ENCODE data around the gene ADAMTSL1. TPM values are rescaled to one million over a fixed set of nuclear protein-coding genes. Genes with fewer than 3 reads are reported as not detected.

The ADAMTSL1 gene
- total RNA-seq, 1 donor from 2014 or later = 7.3 TPM

GRCh38 chr9:18776836-18777820, 303.2 kb downstream of the ADAMTSL1 start:
- DNase-seq = no peak

- no peak for DNase-seq
Observed at GRCh38 chr9:18778147-18778546, 304.2 kb downstream of the ADAMTSL1 start.

GRCh38 chr9:18778846-18779245, 304.9 kb downstream of the ADAMTSL1 start:
- DNase-seq = no peak

DNA sequence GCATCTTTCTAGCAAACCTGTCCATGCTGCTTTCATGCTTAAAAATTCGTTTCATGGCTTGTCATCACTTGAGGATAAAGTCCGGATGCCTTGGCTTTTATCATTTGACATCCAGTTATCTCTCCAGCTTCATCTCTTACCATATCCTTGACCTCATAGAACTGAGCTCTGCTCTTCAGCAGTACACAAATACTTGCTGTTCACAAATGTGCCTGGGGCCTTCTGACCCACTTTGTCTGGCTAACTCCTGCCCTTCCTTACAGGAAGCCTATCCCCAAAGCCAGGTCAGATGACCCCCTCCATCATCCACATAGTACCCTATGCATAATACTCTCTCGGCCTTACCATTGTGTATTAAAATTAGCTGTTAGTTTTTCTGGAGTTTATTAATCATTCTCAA, 310.0 kb downstream of the ADAMTSL1 start:
- DNase-seq = no peak

DNA sequence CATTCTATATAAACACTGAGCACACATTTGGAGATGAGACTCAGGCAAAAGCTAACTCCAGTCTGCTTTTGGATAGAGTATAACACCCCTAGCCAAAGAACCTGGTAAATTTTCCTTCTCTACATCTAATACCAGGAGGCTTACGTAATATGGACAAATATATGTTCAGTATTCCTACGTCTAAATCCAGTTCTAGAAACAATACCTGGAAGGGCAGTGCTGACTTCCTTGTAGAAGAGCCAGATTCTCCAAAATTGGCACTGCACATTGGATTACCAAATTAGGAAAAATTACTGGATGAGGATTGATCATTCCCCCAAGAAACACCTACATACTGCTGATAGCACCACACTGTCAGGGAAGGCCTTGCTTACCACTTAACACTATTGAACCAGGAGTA, 311.7 kb downstream of the ADAMTSL1 start:
- DNase-seq = no peak

DNA sequence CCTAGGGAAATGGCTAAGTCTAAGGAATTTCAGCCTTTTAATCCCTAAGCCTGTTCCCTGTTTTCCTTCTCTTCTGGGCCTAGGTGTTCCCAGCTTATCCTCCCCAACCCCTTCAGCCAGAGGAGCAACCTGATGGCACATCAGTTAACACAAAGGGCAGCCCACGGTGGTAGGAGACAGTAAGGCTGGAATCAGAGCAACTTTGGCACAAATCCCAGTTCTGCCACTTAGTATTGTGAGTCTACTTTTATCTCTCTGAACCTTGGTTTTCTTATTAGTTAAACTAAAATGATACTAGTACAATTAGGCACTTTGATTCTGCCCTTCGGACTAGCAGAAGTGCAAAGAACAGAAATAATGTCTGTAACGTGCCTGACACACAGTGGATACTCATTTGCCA, 312.2 kb downstream of the ADAMTSL1 start:
- no peak for DNase-seq

GRCh38 chr9:18786911-18787650, 313.1 kb downstream of the ADAMTSL1 start:
- DNase-seq = no peak

GRCh38 chr9:18788256-18788655, 314.3 kb downstream of the ADAMTSL1 start:
- no peak for DNase-seq

- no peak for DNase-seq
Observed at GRCh38 chr9:18791074-18791473, 317.1 kb downstream of the ADAMTSL1 start.

DNA sequence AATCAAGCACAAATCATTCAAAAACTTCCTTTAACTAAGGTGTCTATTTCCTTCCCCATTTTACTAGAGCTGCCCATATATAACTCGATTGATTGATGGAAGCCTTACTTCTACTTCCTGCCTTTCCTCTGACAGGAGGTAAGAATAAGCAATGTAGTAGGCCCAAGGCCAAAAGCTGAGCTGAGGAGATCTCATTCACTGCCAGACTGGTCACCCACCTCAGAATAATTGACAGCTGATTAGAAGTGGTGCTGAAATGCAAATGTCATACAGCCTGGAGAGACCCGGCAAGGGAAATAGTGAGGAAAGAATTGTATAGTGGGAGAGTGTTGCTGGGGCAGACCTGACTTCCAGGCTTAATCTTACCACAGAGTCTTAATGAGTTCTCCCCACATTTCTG, 319.2 kb downstream of the ADAMTSL1 start:
- no peak for DNase-seq

DNA sequence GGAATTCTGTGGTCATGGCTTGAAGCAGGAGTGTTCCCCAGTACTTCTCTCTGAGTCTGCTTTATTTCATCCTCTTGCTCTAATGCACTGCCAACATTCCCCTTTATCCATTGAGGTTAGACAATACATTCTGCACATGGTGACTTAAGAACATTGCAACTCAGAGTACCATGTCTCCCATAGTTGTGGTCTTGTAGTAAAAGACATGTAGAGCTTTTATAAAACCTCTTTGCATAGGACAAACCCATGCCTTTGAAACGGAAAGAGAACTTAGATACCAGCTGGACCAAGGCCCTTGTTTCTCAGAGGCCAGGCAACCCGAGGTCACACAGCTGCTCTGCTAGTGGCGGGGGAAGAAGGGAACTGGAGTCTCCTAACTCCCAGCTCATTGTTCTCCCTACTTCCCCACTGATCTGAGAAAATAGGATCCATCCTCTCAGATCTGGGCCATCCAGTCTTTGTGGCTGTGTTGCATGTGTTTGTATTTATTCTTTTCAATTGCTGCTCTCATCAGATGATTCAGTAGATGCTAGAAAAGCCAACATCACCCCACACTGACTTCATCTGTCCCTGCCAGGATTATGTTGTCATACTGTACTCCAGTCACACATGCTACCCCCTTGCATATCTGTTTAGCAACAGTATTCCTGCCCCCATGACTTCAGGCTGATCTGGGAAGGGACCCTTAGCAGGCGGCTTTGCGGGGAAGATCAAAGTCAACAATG, 322.2 kb downstream of the ADAMTSL1 start:
- DNase-seq = peak; percentile 1

DNA sequence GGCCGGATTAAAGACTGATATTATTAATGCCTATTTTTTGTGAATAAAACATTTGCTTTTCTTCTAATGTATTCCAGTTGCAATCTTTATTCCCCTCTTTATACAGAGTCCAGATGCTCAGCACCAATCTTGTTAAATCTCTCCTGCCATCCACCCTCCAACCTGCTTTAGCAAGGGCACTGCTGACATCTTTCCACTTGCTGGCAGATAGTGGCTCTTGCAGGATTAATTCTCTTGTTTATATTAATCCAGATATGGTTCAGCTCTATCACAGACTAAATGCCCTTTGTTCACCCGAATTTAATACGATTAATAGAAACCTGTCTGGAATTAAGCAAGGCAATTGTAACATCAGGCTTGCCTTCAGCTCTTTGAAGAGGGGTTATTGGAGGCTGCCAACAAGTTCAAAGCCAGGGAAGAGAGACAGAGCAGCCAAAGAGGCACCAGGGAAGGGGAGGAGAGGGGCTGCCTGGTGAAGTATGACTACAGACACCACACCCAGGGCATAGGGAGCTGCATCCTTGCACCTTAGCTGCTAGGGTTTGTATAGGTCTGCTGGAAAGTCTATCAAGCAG, 322.8 kb downstream of the ADAMTSL1 start:
- no peak for DNase-seq

DNA sequence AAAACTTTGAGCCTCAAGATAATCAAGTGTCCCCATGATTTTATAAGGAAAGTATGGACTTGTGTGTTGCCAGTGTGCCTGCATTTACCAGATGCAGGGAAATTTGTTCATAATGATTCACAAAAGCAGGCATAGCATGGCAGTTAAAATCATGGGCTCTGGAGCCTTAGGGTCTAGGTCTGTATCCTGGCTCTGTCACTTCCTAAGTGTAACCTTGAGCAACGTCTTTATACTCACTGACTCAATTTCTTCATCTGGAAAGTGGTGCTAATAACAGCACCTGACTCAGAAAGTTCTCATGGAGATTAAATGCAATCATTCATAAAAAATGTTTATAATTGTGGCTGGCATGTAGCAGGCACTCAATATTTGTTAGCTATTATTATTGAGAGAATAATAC, 324.2 kb downstream of the ADAMTSL1 start:
- no peak for DNase-seq

DNA sequence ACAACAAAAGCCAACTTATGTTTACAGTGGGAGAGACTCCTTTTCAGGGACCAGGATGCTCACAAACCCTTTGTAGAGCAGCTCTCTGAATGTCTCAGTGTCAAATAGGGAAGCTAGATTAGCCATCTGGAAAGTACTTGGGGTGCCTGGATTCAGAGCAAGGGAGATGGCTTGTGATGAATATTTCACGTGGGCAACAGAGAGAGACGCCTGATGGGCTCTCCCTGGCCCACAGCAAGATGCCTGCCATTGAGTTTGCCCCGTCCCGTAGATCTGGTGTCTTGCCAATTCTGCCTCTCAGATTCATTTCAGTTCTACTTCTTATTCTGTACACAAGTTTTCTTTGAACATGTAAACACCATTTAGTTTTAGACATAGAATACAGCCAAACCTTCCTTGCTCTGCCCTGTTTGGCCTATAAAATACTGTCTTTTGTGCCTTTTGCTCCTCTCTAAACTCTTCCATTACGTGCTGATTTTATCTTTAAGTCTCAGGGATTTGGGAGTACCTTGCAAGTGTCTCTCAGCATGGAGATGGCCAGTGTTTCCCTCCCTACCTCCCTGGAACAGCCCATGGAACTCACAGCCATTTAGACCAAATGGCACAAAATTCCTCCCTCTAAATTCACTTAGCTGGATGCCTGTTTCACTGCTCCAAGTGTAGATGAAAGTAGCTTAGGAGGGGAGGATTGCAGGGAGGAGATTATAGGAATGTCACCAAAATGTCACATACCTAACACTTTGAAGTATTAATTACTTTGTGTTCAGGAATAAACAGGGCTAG, 324.7 kb downstream of the ADAMTSL1 start:
- DNase-seq = no peak

GRCh38 chr9:18799428-18799827, 325.5 kb downstream of the ADAMTSL1 start:
- no peak for DNase-seq

GRCh38 chr9:18800579-18800978, 326.6 kb downstream of the ADAMTSL1 start:
- no peak for DNase-seq

DNA sequence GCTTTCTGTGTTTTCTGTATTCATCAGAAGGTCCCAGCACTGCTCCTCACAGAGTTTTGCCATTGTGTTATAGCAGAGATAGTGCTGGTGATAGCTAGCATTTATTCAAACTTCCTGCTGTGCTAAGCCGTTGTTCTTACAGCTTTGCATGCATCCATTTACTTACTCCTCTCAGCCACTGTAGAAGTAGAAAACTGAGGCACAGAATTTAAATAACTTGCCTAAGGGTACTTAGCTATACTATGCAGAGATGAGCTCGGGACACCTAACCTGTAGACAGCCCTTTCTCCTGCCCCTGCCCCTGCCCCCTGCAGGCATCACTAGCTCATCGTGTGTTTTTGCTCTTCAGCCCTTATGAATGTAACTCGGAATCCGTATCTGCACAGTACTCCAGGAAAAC, 331.4 kb downstream of the ADAMTSL1 start:
- DNase-seq = no peak

DNA sequence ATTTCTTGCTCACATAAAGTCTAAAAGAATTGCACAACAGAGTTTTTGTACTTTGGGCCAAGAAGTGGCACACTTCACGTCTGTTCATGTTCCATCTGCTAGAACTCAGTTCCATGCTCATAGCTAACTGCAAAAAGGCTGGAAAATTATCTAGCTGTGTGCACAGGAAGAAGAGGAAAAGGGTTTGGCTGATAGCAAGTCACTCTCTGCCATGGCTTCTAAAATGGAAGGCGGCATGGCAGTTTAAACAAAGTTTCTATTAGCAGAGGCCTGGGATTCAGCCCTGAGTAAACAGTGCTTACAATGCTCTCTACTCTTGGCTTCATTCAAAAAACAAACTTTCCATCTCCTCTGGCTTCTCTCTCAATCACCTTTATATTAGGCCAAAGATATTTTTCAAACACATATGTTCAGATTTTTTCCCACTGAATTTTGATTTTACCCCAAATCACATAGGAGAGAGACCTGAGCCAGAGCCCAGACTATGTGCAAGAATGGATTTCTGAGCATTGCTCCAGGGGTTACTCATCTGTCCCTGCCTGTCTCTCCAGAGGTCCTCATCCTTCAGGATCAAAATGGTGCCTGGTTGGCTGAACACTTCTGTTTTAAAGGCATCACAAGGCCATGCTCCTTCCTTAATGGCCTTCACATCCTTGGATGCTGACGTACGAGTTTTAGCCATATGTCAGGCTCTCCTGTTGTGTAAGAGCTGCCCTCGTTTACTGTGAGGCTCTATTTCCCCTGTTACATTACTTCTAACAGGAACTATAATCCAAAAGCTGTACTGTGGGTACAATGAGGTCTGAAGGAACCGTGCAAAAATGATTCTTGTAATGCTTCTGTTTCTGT, 332.5 kb downstream of the ADAMTSL1 start:
- no peak for DNase-seq

DNA sequence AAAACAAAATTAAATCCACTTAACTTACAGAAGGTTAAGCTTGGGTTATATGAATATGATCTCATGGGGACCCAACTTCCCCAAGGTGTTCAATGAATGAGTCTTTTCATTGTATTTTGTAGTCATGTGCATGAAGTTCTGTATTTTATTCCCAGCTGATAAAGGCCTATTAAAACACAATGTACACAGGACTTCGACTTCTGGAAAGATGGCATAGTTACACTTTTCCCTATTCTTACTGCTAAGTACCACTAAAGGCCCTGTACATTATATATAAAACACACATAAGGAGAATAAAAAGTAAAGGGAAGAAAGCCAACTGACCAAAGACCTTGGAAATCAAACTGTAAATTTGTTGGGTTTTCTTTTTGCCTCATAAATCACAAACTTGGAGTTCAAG, 336.6 kb downstream of the ADAMTSL1 start:
- no peak for DNase-seq

DNA sequence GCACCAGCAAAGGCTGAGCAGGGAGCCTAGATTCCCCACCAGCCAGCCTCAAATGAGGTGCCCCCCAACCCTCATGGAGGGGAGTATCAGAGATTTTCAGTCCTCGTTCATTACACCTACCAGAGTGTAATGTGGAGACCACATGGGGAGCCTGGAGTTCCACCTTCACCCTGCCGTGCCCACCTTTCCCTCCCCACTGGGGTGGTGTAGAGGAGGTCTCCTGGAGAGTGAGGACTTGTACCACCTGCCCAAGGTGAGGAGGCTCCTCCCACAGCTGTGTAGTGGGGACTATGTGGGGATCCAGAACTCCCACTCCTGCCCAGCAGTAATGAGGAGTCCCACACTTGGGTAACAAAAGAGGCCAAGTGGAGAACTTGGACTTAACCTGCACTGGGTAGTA, 337.2 kb downstream of the ADAMTSL1 start:
- no peak for DNase-seq

- no peak for DNase-seq
Observed at GRCh38 chr9:18819418-18819817, 345.5 kb downstream of the ADAMTSL1 start.

Data from occipital lobe (tissue), 2 donors.